Neutrophil (primary cell): Measurements from ENCODE around the gene GLT6D1.

Source experiments
- H3K27ac ChIP-seq: fragments of 200-600 bp; sonication (generic); 2 replicates; pipeline ENCODE4 v1.5.1; 2016; ENCODE audit warnings: mild to moderate bottlenecking, moderate library complexity
- H3K27me3 ChIP-seq: fragments of 200-600 bp; sonication (generic); 2 replicates; pipeline ENCODE4 v1.6.0; 2016; ENCODE audit warnings: mild to moderate bottlenecking
- H3K36me3 ChIP-seq: fragments of 200-600 bp; sonication (generic); 2 replicates; pipeline ENCODE4 v1.5.1; 2017
- H3K4me1 ChIP-seq, 2 experiments: fragments of 200-600 bp in 1 of 2; sonication (generic) in 1 of 2; 1 replicate in 1 of 2; 2 replicates in 1 of 2; pipeline versions ENCODE4 v1.5.1 to v1.6.1; 2013 to 2016; ENCODE audit warnings: low read depth in 1 of 2, low read length in 1 of 2, mild to moderate bottlenecking in 1 of 2, moderate library complexity in 1 of 2; ENCODE audit not compliant: control insufficient read depth in 1 of 2, insufficient read depth in 1 of 2
- H3K4me3 ChIP-seq, 2 experiments: fragments of 200-600 bp in 1 of 2; sonication (generic) in 1 of 2; 1 replicate in 1 of 2; 2 replicates in 1 of 2; pipeline ENCODE4 v1.5.1; 2013 to 2016; ENCODE audit warnings: low read depth in 1 of 2, low read length in 1 of 2, mild to moderate bottlenecking in 1 of 2, moderate library complexity in 1 of 2
- H3K9me3 ChIP-seq: fragments of 200-600 bp; sonication (generic); 2 replicates; pipeline ENCODE4 v1.5.1; 2016
- CTCF ChIP-seq: fragments of 200-600 bp; sonication (generic); IDR thresholded peaks from 2 replicates; pipeline ENCODE4 v1.5.1; 2016; ENCODE audit warnings: antibody characterized with exemption

GLT6D1 gene

DNA sequence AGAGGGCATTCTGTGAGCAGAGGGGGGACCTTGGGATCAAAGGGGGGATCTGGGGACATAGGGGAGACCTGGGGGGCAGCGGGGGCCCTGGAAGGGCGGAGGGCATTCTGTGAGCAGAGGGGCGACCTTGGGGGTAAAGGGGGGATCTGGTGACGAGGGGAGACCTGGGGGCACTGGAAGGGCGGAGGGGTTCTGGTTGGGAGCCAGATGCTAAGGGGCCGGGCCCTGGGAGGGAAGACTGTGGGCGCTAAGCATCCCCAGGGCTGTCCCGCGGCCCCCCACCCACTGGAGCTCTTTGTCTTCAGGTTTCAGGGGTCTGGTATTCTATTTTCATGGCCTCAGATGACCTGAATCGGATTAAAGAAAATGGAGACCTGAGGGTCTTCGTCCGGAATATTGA is 24.5 kb upstream of the GLT6D1 start:
- Histone ChIP-seq H3K27ac (no peak overlapping the region), H3K36me3 (no peaks in the 10 kb centered on the region), H3K9me3 (no peaks in the 10 kb centered on the region), H3K4me1 (no peaks in the 10 kb centered on the region), H3K27me3 (no peaks in the 10 kb centered on the region), H3K4me3 (no peak overlapping the region)
- TF ChIP-seq CTCF: no peak

GRCh38 chr9:135663451-135663770 is 24.1 kb upstream of the GLT6D1 start:
- no peak overlapping the region for H3K4me3 ChIP-seq
- no peaks in the 10 kb centered on the region for H3K4me1 ChIP-seq
- H3K27ac ChIP-seq: no peak overlapping the region
- H3K27me3 ChIP-seq: no peaks in the 10 kb centered on the region
- no peaks in the 10 kb centered on the region for H3K9me3 ChIP-seq
- no peaks in the 10 kb centered on the region for H3K36me3 ChIP-seq
- TF ChIP-seq CTCF: no peak

GRCh38 chr9:135662758-135663450 is 23.6 kb upstream of the GLT6D1 start, which contains the start of gene LCN9:
LCN9 (plus strand) TSS chr9:135663309; CDS start chr9:135663322, 13 bp downstream.
- Histone ChIP-seq H3K9me3 (no peaks in the 10 kb centered on the region), H3K27ac (no peak within 1 kb of the TSS), H3K27me3 (no peaks in the 10 kb centered on the region), H3K4me3 (no peak within 1 kb of the TSS), H3K4me1 (no peaks in the 10 kb centered on the region), H3K36me3 (no peaks in the 10 kb centered on the region)
- TF ChIP-seq CTCF: no peak

GRCh38 chr9:135661816-135662560 is 22.6 kb upstream of the GLT6D1 start:
- H3K36me3 ChIP-seq: no peaks in the 10 kb centered on the region
- TF ChIP-seq CTCF: no peak
- H3K27me3 ChIP-seq: no peaks in the 10 kb centered on the region
- no peak overlapping the region for H3K4me3 ChIP-seq
- no peak overlapping the region for H3K27ac ChIP-seq
- H3K4me1 ChIP-seq: no peaks in the 10 kb centered on the region
- no peaks in the 10 kb centered on the region for H3K9me3 ChIP-seq

GRCh38 chr9:135660407-135660806 is 21.1 kb upstream of the GLT6D1 start:
- no peak for TF ChIP-seq CTCF
- H3K4me1 ChIP-seq: no peaks in the 10 kb centered on the region
- no peaks in the 10 kb centered on the region for H3K9me3 ChIP-seq
- H3K27me3 ChIP-seq: no peaks in the 10 kb centered on the region
- H3K36me3 ChIP-seq: no peaks in the 10 kb centered on the region
- no peak overlapping the region for H3K27ac ChIP-seq
- H3K4me3 ChIP-seq: no peak overlapping the region
